ENCODE data around the gene NEXN.

DNA sequence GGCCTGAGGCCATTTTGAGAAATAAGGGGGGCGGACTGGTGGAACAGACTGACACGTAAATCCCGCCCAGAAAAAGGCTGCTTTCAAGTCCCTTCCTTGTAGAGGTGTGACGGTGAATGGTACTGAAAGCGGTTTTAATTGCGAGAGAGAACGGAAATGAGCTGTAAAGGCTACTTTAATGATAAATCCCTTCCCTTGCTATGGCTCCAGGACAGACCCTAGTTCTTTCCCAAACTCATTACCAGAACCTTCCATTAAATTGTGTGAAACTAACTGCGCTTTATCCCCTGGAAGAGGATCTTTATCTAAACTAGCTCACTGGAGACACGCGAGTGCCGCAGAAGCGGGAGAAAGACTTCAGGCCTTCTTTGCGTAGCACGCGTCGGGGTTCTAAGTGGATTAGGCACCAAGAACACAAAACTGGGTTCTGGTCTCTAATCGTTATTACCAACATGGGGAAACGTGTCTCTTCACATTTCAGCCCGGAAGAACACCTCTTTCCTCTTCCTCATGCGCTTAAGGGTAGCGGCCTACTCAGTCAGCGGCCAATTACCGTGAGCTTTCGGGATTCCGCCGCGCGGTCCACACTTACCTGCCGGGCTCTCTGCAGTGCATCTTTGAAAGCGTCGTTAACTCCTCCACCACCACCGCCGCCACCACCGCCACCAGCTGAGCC, 90.0 kb downstream of the NEXN start:
- TF ChIP-seq EZH2 (IDR thresholded peaks at IDR 0.05; ENCODE audit: low read depth, low read length, severe bottlenecking) (no peak), YY1 (IDR thresholded peaks at IDR 0.05; ENCODE audit: low read depth, low read length) (peak; percentile 94), POLR2A (IDR thresholded peaks at IDR 0.05; ENCODE audit: control extremely low read depth in 1 of 2, low read depth in 2 of 2, low read length in 2 of 2) (peak; percentile 83 to 88), POLR2AphosphoS5 (IDR thresholded peaks at IDR 0.05; ENCODE audit: low read depth, low read length) (peak; percentile 82), HDAC2 (IDR thresholded peaks at IDR 0.05; ENCODE audit: borderline replicate concordance in 1 of 2, low read depth in 2 of 2, low read length in 2 of 2) (0 out of 4 replicates have a peak, but pooled peaks of 1 of the 2 experiments have one; percentile 22), SIRT6 (IDR thresholded peaks at IDR 0.05; ENCODE audit: low read length) (no peak)
- TF ChIP-seq, protein P1, sequence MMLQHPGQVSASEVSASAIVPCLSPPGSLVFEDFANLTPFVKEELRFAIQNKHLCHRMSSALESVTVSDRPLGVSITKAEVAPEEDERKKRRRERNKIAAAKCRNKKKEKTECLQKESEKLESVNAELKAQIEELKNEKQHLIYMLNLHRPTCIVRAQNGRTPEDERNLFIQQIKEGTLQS (IDR thresholded peaks at IDR 0.05; ENCODE audit: insufficient read depth, low read depth, low read length) = no peak
- TF ChIP-seq, protein P2, sequence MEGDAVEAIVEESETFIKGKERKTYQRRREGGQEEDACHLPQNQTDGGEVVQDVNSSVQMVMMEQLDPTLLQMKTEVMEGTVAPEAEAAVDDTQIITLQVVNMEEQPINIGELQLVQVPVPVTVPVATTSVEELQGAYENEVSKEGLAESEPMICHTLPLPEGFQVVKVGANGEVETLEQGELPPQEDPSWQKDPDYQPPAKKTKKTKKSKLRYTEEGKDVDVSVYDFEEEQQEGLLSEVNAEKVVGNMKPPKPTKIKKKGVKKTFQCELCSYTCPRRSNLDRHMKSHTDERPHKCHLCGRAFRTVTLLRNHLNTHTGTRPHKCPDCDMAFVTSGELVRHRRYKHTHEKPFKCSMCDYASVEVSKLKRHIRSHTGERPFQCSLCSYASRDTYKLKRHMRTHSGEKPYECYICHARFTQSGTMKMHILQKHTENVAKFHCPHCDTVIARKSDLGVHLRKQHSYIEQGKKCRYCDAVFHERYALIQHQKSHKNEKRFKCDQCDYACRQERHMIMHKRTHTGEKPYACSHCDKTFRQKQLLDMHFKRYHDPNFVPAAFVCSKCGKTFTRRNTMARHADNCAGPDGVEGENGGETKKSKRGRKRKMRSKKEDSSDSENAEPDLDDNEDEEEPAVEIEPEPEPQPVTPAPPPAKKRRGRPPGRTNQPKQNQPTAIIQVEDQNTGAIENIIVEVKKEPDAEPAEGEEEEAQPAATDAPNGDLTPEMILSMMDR (IDR thresholded peaks at IDR 0.05; ENCODE audit: control extremely low read depth in 1 of 3, insufficient read depth in 1 of 3, low read depth in 1 of 3, low read length in 3 of 3) = no peak
